ENCODE results near the gene CPA3. TPM values are rescaled to one million over a fixed set of nuclear protein-coding genes. Genes with fewer than 3 reads are reported as not detected.

CPA3 gene
- total and polyA plus RNA-seq, 10 of the 15 experiments (the other 5 are each of a cell fraction or from before 2014, with no cell fraction given), result not detected

- no peaks in the 10 kb centered on the region; a peak in 1 of 4 replicates for H3K27me3 ChIP-seq (replicated peaks in 1 of 2; ENCODE audit: control insufficient read depth in 2 of 2, insufficient read depth in 2 of 2, low read length in 1 of 2)
- DNase-seq (ENCODE audit: low read depth, low spot score) (no peak), ATAC-seq (no peak), FAIRE-seq (no peak)
- no peaks in the 10 kb centered on the region for H3K36me3 ChIP-seq (ENCODE audit: control insufficient read depth in 2 of 2, insufficient read depth in 2 of 2, low read length in 1 of 2)
- ChIA-PET SMC1A (ENCODE audit: uncharacterized antibody, unreplicated experiment) (interaction anchor here (1.1 to 1.6 kb wide), 2 partner anchors 9 to 19 kb away, joined by 3 to 4 read pairs; no protein-coding TSS in a partner anchor), POLR2A (no interaction called here), RAD21 (ENCODE audit: unreplicated experiment) (no interaction called here), CTCF (interaction anchor here (1.5 kb wide), 1 partner anchor 16 kb away, joined by 3 read pairs; the partner anchor contains the start of gene CPA3)
- no TSS peak for BruUV-seq (replicated peaks)
- no peak overlapping the region for H3K4me3 ChIP-seq
- no peaks in the 10 kb centered on the region for H3K4me1 ChIP-seq (ENCODE audit: control insufficient read depth, insufficient read depth, low read length)
- H2AFZ ChIP-seq (ENCODE audit: control insufficient read depth, low read depth, low read length), result no peak overlapping the region
- no peak overlapping the region for H3K4me2 ChIP-seq (ENCODE audit: control insufficient read depth, insufficient read depth)
- no peak overlapping the region for H3K27ac ChIP-seq (ENCODE audit: control insufficient read depth, insufficient read depth)
- H3K79me2 ChIP-seq (ENCODE audit: control insufficient read depth, insufficient read depth, low read length), result no peaks in the 10 kb centered on the region
- no peak overlapping the region for H3K9ac ChIP-seq (ENCODE audit: control insufficient read depth, insufficient read depth, low read length)
- H4K20me1 ChIP-seq (ENCODE audit: control insufficient read depth, insufficient read depth), result no peaks in the 10 kb centered on the region
- H3K9me3 ChIP-seq (replicated peaks; ENCODE audit: control insufficient read depth, insufficient read depth, low read length), result no peaks in the 10 kb centered on the region
- in situ Hi-C loops (cut with MboI) (no loop called here), intact Hi-C loops (cut with micrococcal nuclease; ENCODE audit: unreplicated experiment) (no loop called here)
- WGBS (ENCODE audit: insufficient coverage, insufficient replicate concordance, low lambda C conversion rate, missing lambda C conversion rate), result 8% methylated on average over 2 of the region's 2 CpGs
- TF ChIP-seq ATF3 (IDR thresholded peaks at IDR 0.05; ENCODE audit: borderline replicate concordance, extremely low read depth, low read depth, low read length) (no peak), PML (IDR thresholded peaks at IDR 0.05; ENCODE audit: low read length) (no peak), POLR2AphosphoS5 (IDR thresholded peaks at IDR 0.05; ENCODE audit: low read length) (no peak), USF2 (IDR thresholded peaks at IDR 0.05; ENCODE audit: borderline replicate concordance, low read depth, low read length) (no peak), PAX8 (IDR thresholded peaks at IDR 0.05) (no peak), IRF3 (IDR thresholded peaks at IDR 0.05) (no peak), ZNF592 (IDR thresholded peaks at IDR 0.05) (no peak), BMI1 (IDR thresholded peaks at IDR 0.05; ENCODE audit: borderline replicate concordance) (no peak), ZNF274 (IDR thresholded peaks at IDR 0.05; ENCODE audit: insufficient read depth, insufficient read length) (no peak), RUNX3 (IDR thresholded peaks at IDR 0.05; ENCODE audit: low read length) (no peak), CHD1 (IDR thresholded peaks at IDR 0.05; ENCODE audit: low read depth, low read length) (no peak), CBFB (IDR thresholded peaks at IDR 0.05; ENCODE audit: low read depth) (no peak)
- TF ChIP-seq, protein P1, sequence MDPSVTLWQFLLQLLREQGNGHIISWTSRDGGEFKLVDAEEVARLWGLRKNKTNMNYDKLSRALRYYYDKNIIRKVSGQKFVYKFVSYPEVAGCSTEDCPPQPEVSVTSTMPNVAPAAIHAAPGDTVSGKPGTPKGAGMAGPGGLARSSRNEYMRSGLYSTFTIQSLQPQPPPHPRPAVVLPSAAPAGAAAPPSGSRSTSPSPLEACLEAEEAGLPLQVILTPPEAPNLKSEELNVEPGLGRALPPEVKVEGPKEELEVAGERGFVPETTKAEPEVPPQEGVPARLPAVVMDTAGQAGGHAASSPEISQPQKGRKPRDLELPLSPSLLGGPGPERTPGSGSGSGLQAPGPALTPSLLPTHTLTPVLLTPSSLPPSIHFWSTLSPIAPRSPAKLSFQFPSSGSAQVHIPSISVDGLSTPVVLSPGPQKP (IDR thresholded peaks at IDR 0.05; ENCODE audit: low read depth, low read length), result no peak
- TF ChIP-seq, protein P2, sequence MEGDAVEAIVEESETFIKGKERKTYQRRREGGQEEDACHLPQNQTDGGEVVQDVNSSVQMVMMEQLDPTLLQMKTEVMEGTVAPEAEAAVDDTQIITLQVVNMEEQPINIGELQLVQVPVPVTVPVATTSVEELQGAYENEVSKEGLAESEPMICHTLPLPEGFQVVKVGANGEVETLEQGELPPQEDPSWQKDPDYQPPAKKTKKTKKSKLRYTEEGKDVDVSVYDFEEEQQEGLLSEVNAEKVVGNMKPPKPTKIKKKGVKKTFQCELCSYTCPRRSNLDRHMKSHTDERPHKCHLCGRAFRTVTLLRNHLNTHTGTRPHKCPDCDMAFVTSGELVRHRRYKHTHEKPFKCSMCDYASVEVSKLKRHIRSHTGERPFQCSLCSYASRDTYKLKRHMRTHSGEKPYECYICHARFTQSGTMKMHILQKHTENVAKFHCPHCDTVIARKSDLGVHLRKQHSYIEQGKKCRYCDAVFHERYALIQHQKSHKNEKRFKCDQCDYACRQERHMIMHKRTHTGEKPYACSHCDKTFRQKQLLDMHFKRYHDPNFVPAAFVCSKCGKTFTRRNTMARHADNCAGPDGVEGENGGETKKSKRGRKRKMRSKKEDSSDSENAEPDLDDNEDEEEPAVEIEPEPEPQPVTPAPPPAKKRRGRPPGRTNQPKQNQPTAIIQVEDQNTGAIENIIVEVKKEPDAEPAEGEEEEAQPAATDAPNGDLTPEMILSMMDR (IDR thresholded peaks at IDR 0.05 in 2 of 3, conservative IDR thresholded peaks at IDR 0.05 in 1 of 3; ENCODE audit: control insufficient read depth in 2 of 3, extremely low read depth in 1 of 3, insufficient read depth in 1 of 3, low read depth in 3 of 3, low read length in 3 of 3), result no peak
Observed at GRCh38 chr3:148881286-148881685, 16.2 kb downstream of the CPA3 start.
